GM12864 (cell line): Measurements from ENCODE around the gene SERPINA12.

Experiments used
- DNase-seq: peaks from one replicate; pipeline ENCODE4 v3.0.0-alpha.2; 2011; ENCODE audit warnings: low read depth
- H3K4me3 ChIP-seq: 2 replicates; pipeline ENCODE4 v1.5.1; 2011; ENCODE audit warnings: mild to moderate bottlenecking, low read depth, low read length, control low read depth
- CTCF ChIP-seq: IDR thresholded peaks from 2 replicates; pipeline ENCODE4 v1.5.1; 2011; ENCODE audit warnings: low read depth, mild to moderate bottlenecking, moderate library complexity, low read length, control low read depth, inconsistent platforms; ENCODE audit errors: missing control alignments

Gene SERPINA12

GRCh38 chr14:94464290-94464689, 45.0 kb downstream of the SERPINA12 start:
- H3K4me3 ChIP-seq: no peak overlapping the region
- DNase-seq: no peak
- TF ChIP-seq CTCF: no peak

DNA sequence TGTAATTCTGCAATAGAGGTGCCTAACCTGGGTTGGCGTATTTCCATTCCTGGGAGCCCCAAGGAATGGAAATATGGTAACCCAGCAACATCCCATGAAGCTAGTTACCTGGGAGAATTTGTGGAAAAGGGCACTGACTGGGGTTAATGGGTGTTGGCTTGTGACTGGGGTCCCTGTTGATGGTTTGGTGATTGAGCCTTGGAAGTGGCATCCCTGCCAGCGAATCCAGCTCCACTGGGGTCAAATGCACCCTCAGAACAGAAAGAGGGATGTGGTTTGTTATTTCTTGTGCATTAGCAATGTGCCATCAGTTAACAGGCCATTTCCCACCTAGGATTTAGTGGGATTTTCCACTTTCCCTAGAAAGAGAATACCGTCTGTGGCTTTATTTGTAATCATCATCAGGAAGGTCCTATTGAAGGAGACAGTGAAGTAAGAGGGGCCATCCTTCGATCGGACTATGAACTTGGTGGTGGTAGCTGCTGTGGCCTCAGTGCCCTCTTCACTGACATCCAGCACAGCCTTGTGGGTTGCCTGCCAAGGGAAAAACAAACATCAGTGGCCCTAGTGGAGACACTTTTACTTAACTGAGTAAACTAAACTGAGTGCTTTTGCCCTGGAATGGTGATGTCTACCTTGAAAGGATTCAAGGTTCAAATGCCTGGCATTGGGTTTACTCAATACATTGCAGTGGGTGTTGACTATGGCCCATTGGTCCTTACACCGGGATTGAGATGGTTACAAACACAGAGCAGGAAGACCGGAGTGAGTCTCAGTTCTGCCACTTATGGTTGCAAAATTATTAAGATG, 46.3 kb downstream of the SERPINA12 start:
- no peak for TF ChIP-seq CTCF
- H3K4me3 ChIP-seq: no peak overlapping the region
- DNase-seq: no peak

- no peak overlapping the region for H3K4me3 ChIP-seq
- TF ChIP-seq CTCF: no peak
- DNase-seq: no peak
These were observed 47.1 kb downstream of the SERPINA12 start for GRCh38 chr14:94462219-94462551.

- no peak for TF ChIP-seq CTCF
- H3K4me3 ChIP-seq: no peak overlapping the region
These were observed 47.6 kb downstream of the SERPINA12 start for GRCh38 chr14:94461526-94462218.

GRCh38 chr14:94460631-94461416, 48.4 kb downstream of the SERPINA12 start:
- H3K4me3 ChIP-seq: no peak overlapping the region
- no peak for DNase-seq
- no peak for TF ChIP-seq CTCF

More at GRCh38 chr14:94461526-94462218, 47.6 kb downstream of the SERPINA12 start:
- DNase-seq: no peak

GRCh38 chr14:94458558-94459205, 50.6 kb downstream of the SERPINA12 start:
- TF ChIP-seq CTCF: no peak
- no peak overlapping the region for H3K4me3 ChIP-seq
- DNase-seq: no peak
